K562 (cell line): Measurements from ENCODE around the gene LYRM1. TPM values are rescaled to one million over a fixed set of nuclear protein-coding genes. Genes with fewer than 3 reads are reported as not detected.

Experiments
- ATAC-seq: fragments of 200-7000 bp; cut with Tn5 transposase; 3 replicates; pipeline ENCODE4 v1.9.1; 2020; ENCODE audit warnings: moderate library complexity
- BruUV-seq: library from RNA; stranded (reverse); fragments of 400-500 nt; replicated peaks from 2 replicates; lab custom pipeline; 2021; lab: Mats Ljungman, UMichigan
- CTCF ChIA-PET: fragments of 300-600 bp; formaldehyde crosslinking; extraction: SDS; loops from one replicate; lab custom pipeline; 2021; ENCODE audit warnings: low intra/inter-chr PET ratio; lab: Yijun Ruan, JAX
- POLR2A ChIA-PET: fragments of 300-600, 350-650 bp; sonication (Branson Sonifier 250); formaldehyde crosslinking; extraction: SDS; loops from one replicate; lab custom pipeline; 2021; ENCODE audit warnings: antibody characterized with exemption, inconsistent platforms; lab: Yijun Ruan, JAX
- DNase-seq, 4 experiments: peaks; one replicate each; pipeline versions ENCODE4 v3.0.0 to v3.0.0-alpha.2; 2011 to 2018; ENCODE audit warnings: low spot score in 3 of 4, mixed read lengths in 3 of 4; ENCODE audit errors: extremely low read depth in 1 of 4
- FAIRE-seq: peaks from 2 replicates; lab custom pipeline; 2011; peaks lifted over from hg19 to GRCh38; lab: Jason Lieb, UNC
- H2AFZ ChIP-seq: 2 replicates; pipeline ENCODE4 v1.6.0; 2011; ENCODE audit warnings: low read depth, low read length, control low read depth, inconsistent platforms
- H3K27ac ChIP-seq: fragments of 200-600 bp; 3 replicates; pipeline ENCODE4 v1.8.0; 2011; ENCODE audit warnings: low read depth, mild to moderate bottlenecking, control low read depth, inconsistent platforms, low read length, moderate library complexity, mixed read lengths; ENCODE audit errors: extremely low read depth
- H3K27me3 ChIP-seq, 2 experiments: fragments of 300-600 bp in 1 of 2; 2 replicates in 1 of 2; 3 replicates in 1 of 2; pipeline versions ENCODE4 v1.6.0 to v1.8.0; 2011; ENCODE audit warnings: inconsistent platforms in 2 of 2, low read length in 2 of 2, mild to moderate bottlenecking in 1 of 2, mixed read lengths in 1 of 2, moderate library complexity in 1 of 2; ENCODE audit not compliant: control insufficient read depth in 2 of 2, insufficient read depth in 2 of 2
- H3K36me3 ChIP-seq: fragments of 300-600 bp; 3 replicates; pipeline ENCODE4 v1.8.0; 2011; ENCODE audit warnings: mild to moderate bottlenecking, low read length, inconsistent platforms; ENCODE audit not compliant: control insufficient read depth, insufficient read depth
- H3K4me1 ChIP-seq, 2 experiments: fragments of 200-600 bp in 1 of 2; replicated peaks in 1 of 2; 2 replicates in 1 of 2; 3 replicates in 1 of 2; pipeline versions ENCODE4 v1.5.1 to v1.8.0; 2011; ENCODE audit warnings: inconsistent platforms in 2 of 2, low read length in 2 of 2, mild to moderate bottlenecking in 1 of 2, mixed read lengths in 1 of 2, moderate library complexity in 1 of 2; ENCODE audit not compliant: control insufficient read depth in 2 of 2, insufficient read depth in 2 of 2
- H3K4me2 ChIP-seq: 2 replicates; pipeline ENCODE4 v1.6.1; 2011; ENCODE audit warnings: low read length, control low read depth, inconsistent platforms, mixed read lengths; ENCODE audit not compliant: insufficient read depth
- H3K4me3 ChIP-seq: fragments of 200-600 bp; sonication (generic), shearing (Covaris generic); 2 replicates; pipeline ENCODE4 v1.5.1; 2016; ENCODE audit warnings: control low read depth, inconsistent platforms
- H3K79me2 ChIP-seq: fragments of 200-600 bp; 3 replicates; pipeline ENCODE4 v1.8.0; 2011; ENCODE audit warnings: low read length, inconsistent platforms; ENCODE audit not compliant: control insufficient read depth, insufficient read depth
- H3K9ac ChIP-seq, 2 experiments: 2 replicates each; pipeline versions ENCODE4 v1.6.0 to v1.6.1; 2011; ENCODE audit warnings: low read depth in 2 of 2, low read length in 2 of 2, control low read depth in 1 of 2, inconsistent platforms in 1 of 2, mild to moderate bottlenecking in 1 of 2, mixed read lengths in 1 of 2; ENCODE audit not compliant: insufficient read depth in 1 of 2
- H3K9me1 ChIP-seq: one replicate; pipeline ENCODE4 v1.6.0; 2011; ENCODE audit warnings: inconsistent platforms, mild to moderate bottlenecking, low read length, moderate library complexity; ENCODE audit not compliant: control insufficient read depth, insufficient read depth
- H3K9me3 ChIP-seq: replicated peaks from 2 replicates; pipeline ENCODE4 v1.5.1; 2011; ENCODE audit warnings: low read depth, low read length, inconsistent platforms; ENCODE audit not compliant: control insufficient read depth, insufficient read depth
- H4K20me1 ChIP-seq: replicated peaks from 2 replicates; pipeline ENCODE4 v1.6.1; 2011; ENCODE audit warnings: low read length, inconsistent platforms, mixed read lengths; ENCODE audit not compliant: control insufficient read depth, insufficient read depth
- ATF2 ChIP-seq: sonication (generic); formaldehyde crosslinking; IDR thresholded peaks from 2 replicates; pipeline ENCODE4 v1.8.1; 2022; ENCODE audit warnings: missing genetic modification reagents
- CBX5 ChIP-seq: IDR thresholded peaks from 2 replicates; pipeline ENCODE4 v1.6.1; 2014; ENCODE audit warnings: low read depth, borderline replicate concordance
- CEBPG ChIP-seq, 3 experiments: fragments of 200-800 bp in 1 of 3; sonication (Bioruptor generic) in 1 of 3; sonication (generic) in 1 of 3; formaldehyde crosslinking in 1 of 3; IDR thresholded peaks in 2 of 3; conservative IDR thresholded peaks in 1 of 3; 2 replicates each; pipeline versions ENCODE4 v1.6.1 to v1.8.0; 2016 to 2022; ENCODE audit warnings: missing compliant biosample characterization in 2 of 3, missing genetic modification characterization in 2 of 3, mild to moderate bottlenecking in 1 of 3, missing genetic modification reagents in 1 of 3
- FOS ChIP-seq: IDR thresholded peaks from 3 replicates; pipeline ENCODE4 v1.6.1; 2011; ENCODE audit not compliant: insufficient read length; ENCODE audit errors: extremely low read depth
- FOXJ2 ChIP-seq: fragments of 200-800 bp; sonication (Bioruptor generic); IDR thresholded peaks from 2 replicates; pipeline ENCODE4 v1.6.1; 2016; ENCODE audit warnings: missing genetic modification characterization, missing compliant biosample characterization
- FOXJ3 ChIP-seq: sonication (generic); formaldehyde crosslinking; IDR thresholded peaks from 2 replicates; pipeline ENCODE4 v1.4.0; 2020; ENCODE audit warnings: mild to moderate bottlenecking, missing genetic modification reagents
- FOXK1 ChIP-seq: sonication (generic); formaldehyde crosslinking; IDR thresholded peaks from 2 replicates; pipeline ENCODE4 v1.8.0; 2022; ENCODE audit warnings: missing genetic modification reagents, mild to moderate bottlenecking, borderline replicate concordance
- KDM4B ChIP-seq, 2 experiments: fragments of 450-650 bp in 1 of 2; sonication (generic) in 1 of 2; IDR thresholded peaks; 2 replicates each; pipeline ENCODE4 v1.6.1; 2016 to 2017; ENCODE audit warnings: borderline replicate concordance in 2 of 2, antibody characterized with exemption in 1 of 2, low read depth in 1 of 2, mild to moderate bottlenecking in 1 of 2
- KLF1 ChIP-seq: fragments of 450-650 bp; IDR thresholded peaks from 2 replicates; pipeline ENCODE4 v1.6.1; 2016; ENCODE audit warnings: missing genetic modification characterization, missing compliant biosample characterization
- RBFOX2 ChIP-seq: fragments of 200-400 bp; formaldehyde crosslinking; IDR thresholded peaks from 2 replicates; pipeline ENCODE4 v1.6.1; 2017; ENCODE audit warnings: low read depth, mild to moderate bottlenecking, low read length, moderate library complexity
- RBM39 ChIP-seq: fragments of 200-400 bp; formaldehyde crosslinking; optimal IDR thresholded peaks from 2 replicates; pipeline ENCODE3; 2018; ENCODE audit warnings: low read depth, low read length
- THRA ChIP-seq: fragments of 450-650 bp; IDR thresholded peaks from 2 replicates; pipeline ENCODE4 v1.6.1; 2017; ENCODE audit warnings: mild to moderate bottlenecking, moderate library complexity
- UBTF ChIP-seq, 2 experiments: IDR thresholded peaks; 2 replicates each; pipeline ENCODE4 v1.6.1; 2012; ENCODE audit warnings: improper control_type of control experiment in 2 of 2, low read depth in 2 of 2, low read length in 2 of 2, borderline replicate concordance in 1 of 2
- ZNF217 ChIP-seq: sonication (generic); formaldehyde crosslinking; IDR thresholded peaks from 2 replicates; pipeline ENCODE4 v1.8.0; 2022; ENCODE audit warnings: mild to moderate bottlenecking, missing genetic modification reagents
- ZNF398 ChIP-seq: fragments of 250-450 bp; sonication (Bioruptor Pico); IDR thresholded peaks from 2 replicates; pipeline ENCODE4 v1.8.0; 2021; ENCODE audit warnings: moderate library complexity, mild to moderate bottlenecking, inconsistent platforms
- ZNF431 ChIP-seq: sonication (generic); formaldehyde crosslinking; IDR thresholded peaks from 2 replicates; pipeline ENCODE4 v1.8.0; 2022; ENCODE audit warnings: mild to moderate bottlenecking, missing genetic modification reagents
- WGBS: fragments of 100-300 bp; shearing (Covaris generic); methylation state at CpG from one replicate; pipeline ENCODE4 v1.1.6; 2016; ENCODE audit warnings: low coverage, mixed read lengths; ENCODE audit not compliant: insufficient coverage; ENCODE audit errors: missing lambda C conversion rate; 5-methylcytosine and 5-hydroxymethylcytosine counted together
- in situ Hi-C: fragments of 300-500 bp; cut with MboI; formaldehyde crosslinking; loops from 4 replicates; pipeline ENCODE4 v1.15.0; 2018; ENCODE audit warnings: inconsistent platforms, mixed read lengths
- intact Hi-C: fragments of 100-400 bp; cut with micrococcal nuclease; formaldehyde crosslinking; loops from 2 replicates; pipeline ENCODE4 v1.14.2; 2022
- polyA plus RNA-seq, 8 experiments: library from polyadenylated mRNA; depleted of rRNA in 4 of 8; stranded (reverse) in 5 of 8; unstranded in 3 of 8; fragments of >200 nt; fragmentation: Nextera tagmentation in 2 of 8; fragmentation: Illumina TruSeq in 1 of 8; extraction: Ambion mirVana in 2 of 8; extraction: Trizol in 1 of 8; gene quantifications; 2 replicates each; pipeline versions ENCODE4 v1.2.1 to v1.2.3, GENCODE V29; 2011 to 2014; ENCODE audit warnings: inconsistent platforms in 1 of 8, missing spikeins in 1 of 8
- total RNA-seq, 7 experiments: library from RNA; depleted of rRNA in 6 of 7; stranded (reverse); fragments of >200 nt in 6 of 7; fragmentation: Illumina TruSeq in 2 of 7; extraction: Trizol in 2 of 7; gene quantifications; 2 replicates each; pipeline versions ENCODE4 v1.2.1 to v1.2.3, GENCODE V29; 2011 to 2021; ENCODE audit warnings: low replicate concordance in 1 of 7

Gene LYRM1
- total and polyA plus RNA-seq, 9 of the 15 experiments (the other 6 are each of a cell fraction or from before 2014, with no cell fraction given): 17.5 to 44.1 (median 32.7) TPM

- ChIA-PET CTCF (no interaction called here), POLR2A (interaction anchor here (1.6 kb wide), 1 partner anchor 12 kb away, joined by 5 read pairs; no protein-coding TSS in a partner anchor)
- WGBS: 55% methylated on average over 1 of the region's 1 CpG
- TF ChIP-seq RBM39 (no peak), THRA (no peak), FOXJ2 (no peak), CBX5 (no peak), ZNF217 (CRISPR knock-in tag) (no peak), RBFOX2 (no peak), ZNF431 (CRISPR knock-in tag) (no peak), ZNF398 (CRISPR knock-in tag) (no peak), ATF2 (CRISPR knock-in tag) (no peak), FOS (no peak), CEBPG (CRISPR knock-in tag; IDR thresholded peaks at IDR 0.05) (no peak), CEBPG (tag; conservative IDR thresholded peaks at IDR 0.05 in 1 of 2, IDR thresholded peaks at IDR 0.05 in 1 of 2) (no peak), KDM4B (IDR thresholded peaks at IDR 0.05; ENCODE audit: borderline replicate concordance in 2 of 2, low read depth in 1 of 2) (no peak), UBTF (IDR thresholded peaks at IDR 0.05; ENCODE audit: borderline replicate concordance in 1 of 2, low read depth in 2 of 2, low read length in 2 of 2) (no peak), KLF1 (tag) (no peak), FOXJ3 (no peak), FOXK1 (CRISPR knock-in tag) (no peak)
These were observed 25.2 kb downstream of the LYRM1 start for GRCh38 chr16:20925751-20926150.

More at GRCh38 chr16:20925751-20926150, 25.2 kb downstream of the LYRM1 start:
- Histone ChIP-seq H2AFZ (no peak overlapping the region), H3K27ac (no peak overlapping the region), H3K36me3 (no peaks in the 10 kb centered on the region), H4K20me1 (no peaks in the 10 kb centered on the region), H3K9ac (no peak overlapping the region), H3K4me2 (no peak overlapping the region), H3K9me3 (no peaks in the 10 kb centered on the region), H3K4me3 (no peak overlapping the region), H3K4me1 (peaks cover 0 to 6% of the 10 kb centered on the region in 2 experiments; a peak in 1 of 5 replicates), H3K79me2 (no peaks in the 10 kb centered on the region), H3K27me3 (no peaks in the 10 kb centered on the region), H3K9me1 (no peaks in the 10 kb centered on the region)
- no TSS peak for BruUV-seq
- DNase-seq (no peak), ATAC-seq (no peak), FAIRE-seq (no peak)
- in situ Hi-C loops (no loop called here), intact Hi-C loops (no loop called here)
